Heart left ventricle (tissue), 13 donors: ENCODE measurements around the gene ALDH3B2.

Experiments used
- CTCF ChIP-seq, 12 donors: fragments of 200-600 bp; sonication (generic) in 4 of 12; IDR thresholded peaks; one replicate each; pipeline versions ENCODE4 v1.5.0 to v1.8.0; 2018 to 2022; ENCODE audit warnings: antibody characterized with exemption in 12 of 12, mild to moderate bottlenecking in 5 of 12
- POLR2A ChIP-seq, 2 donors: fragments of 450-650 bp; IDR thresholded peaks; one replicate each; pipeline ENCODE4 v1.6.1; 2017; ENCODE audit warnings: antibody characterized with exemption in 2 of 2, mild to moderate bottlenecking in 2 of 2, moderate library complexity in 2 of 2
- donor health status: ischemic (EF 13 %, LVEDD 7.1; RV severe dilation, severe dysfunction).
- donor health status: DM: no; HTN: yes; CAD: no.
- donor health status: DM: no; HTN: no; CAD: no.
- donor health status: ischemic (EF 25% LVEDD 6.9; RV normal size, moderate dysfunction).
- donor health status: ischemic (EF 25% LVEDD 5.7; RV mildly dilated, moderate dysfunction).
- donor health status: ischemic (EF 35%, LVEDD 5.7; RV mildly dilated, moderate dysfunction).
- donor health status: nonischemic (EF 11% LVEDD 7.7; RV severe dilation, severe dysfunction).
- donor health status: DM: yes; HTN: yes; CAD: no.
- donor health status: PGD.
- donor health status: ischemic (EF 29% LVEDD 5.4; RV normal size, mild dysfunction).
- donor health status: nonischemic (EF 23%, LVEDD 6.1; RV moderate dilation, normal function).

- TF ChIP-seq CTCF (IDR thresholded peaks at IDR 0.05) (no peak), POLR2A (IDR thresholded peaks at IDR 0.05) (no peak)
Measured at GRCh38 chr11:67687986-67688385, 13.6 kb upstream of the ALDH3B2 start.
